UCSD-AML1 (cell line): Measurements from ENCODE around the gene TMIGD1.

Source experiments
- DNase-seq: peaks from one replicate; lab custom pipeline; 2025; ENCODE audit not compliant: unreplicated experiment; lab: John Stamatoyannopoulos, UW

The TMIGD1 gene

DNA sequence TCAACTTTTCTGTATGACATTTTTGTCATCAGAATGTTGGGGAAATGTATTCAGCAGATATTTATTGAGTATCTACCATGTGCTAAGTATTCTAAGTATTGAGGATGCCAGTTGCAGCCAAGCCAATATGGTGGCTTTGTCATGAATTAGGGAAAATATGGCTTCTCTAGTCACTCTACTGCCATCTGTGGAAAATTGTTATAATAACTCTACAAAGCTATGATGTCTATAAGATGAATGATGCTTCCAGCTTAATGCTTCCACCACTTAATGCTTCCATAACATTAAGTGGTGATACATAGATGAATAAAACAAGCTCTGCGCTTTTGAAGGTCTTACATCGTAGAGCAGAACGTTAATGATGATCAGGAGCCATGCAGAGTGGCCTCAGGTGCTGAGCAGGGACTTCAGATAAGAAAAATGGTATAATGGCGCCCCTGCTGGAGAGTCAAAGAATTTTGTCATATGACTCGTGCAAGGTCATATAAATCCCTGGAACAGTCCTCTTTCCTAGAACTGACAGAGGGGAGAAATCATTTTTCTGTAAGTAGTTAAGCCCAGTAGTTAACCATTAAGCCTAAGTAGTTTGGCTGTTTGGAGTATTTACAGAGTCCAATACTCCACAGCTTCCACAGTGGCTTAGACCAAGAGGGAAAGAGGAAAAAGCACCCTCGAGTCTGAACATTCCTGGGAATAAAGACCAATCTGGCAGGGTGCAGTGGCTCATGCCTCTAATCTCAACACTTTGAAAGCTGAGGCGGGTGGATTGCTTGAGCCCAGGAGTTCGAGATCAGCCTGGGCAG is 2.7 kb upstream of the TMIGD1 start:
- peak; percentile 13 for DNase-seq

DNA sequence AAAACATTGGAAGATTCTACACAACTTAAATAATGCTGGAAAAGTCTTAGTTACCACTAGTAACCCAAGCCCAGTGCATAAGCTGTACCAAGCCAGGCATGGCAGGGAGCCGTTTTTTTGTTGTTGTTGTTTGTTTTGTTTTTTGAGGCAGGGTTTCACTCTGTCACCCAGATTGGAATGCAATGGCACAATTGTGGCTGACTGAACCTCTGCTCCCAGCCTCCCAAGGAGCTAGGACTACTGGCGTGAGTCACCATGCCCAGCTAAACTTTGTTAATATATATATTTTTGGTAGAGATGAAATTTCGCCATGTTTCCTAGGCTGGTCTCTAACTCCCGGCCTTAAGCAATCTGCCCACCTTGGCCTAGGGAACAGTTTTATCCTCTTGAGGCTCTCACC is 564 bp upstream of the TMIGD1 start:
- no peak for DNase-seq

DNA sequence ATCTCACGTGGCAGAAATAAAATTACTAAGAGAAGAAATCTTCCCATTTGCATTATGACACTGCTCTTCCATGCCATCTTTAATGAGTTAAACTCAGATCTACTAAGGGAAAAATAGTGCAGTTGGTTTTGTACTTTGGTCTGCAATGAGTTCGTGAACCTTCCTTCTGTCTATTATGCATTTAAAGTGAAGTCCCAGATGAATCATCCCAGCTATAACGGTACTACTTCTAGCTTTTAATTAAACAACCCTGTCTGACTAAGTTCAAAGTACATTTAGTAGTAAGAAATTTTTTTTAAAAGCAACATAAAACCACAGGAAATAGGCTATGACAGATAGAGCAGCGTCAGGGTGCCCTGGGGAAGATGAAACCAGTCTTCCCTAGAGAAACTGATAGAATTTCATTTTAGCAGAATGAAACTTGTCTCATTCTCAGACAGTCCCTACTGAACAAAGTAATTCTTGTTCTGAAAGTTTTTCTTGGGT is 1.8 kb downstream of the TMIGD1 start:
- DNase-seq = no peak

DNA sequence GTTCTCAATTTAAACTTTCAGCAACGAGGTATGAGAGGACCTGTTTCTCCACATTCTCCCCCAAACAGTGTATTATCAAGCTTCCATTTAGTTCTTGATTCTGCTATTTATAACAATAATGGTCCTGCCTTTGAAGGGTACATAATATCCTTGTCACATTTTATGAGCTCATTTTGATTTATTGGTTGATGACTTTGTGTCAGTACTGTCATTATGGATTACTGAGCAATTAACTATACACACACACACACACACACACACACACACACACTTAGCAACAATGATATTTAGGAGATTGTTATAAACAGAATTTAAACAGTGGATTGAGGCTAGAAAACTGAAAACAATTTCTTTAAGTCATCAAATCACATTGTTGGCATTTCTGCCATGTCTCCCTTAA is 7.0 kb downstream of the TMIGD1 start:
- no peak for DNase-seq

DNA sequence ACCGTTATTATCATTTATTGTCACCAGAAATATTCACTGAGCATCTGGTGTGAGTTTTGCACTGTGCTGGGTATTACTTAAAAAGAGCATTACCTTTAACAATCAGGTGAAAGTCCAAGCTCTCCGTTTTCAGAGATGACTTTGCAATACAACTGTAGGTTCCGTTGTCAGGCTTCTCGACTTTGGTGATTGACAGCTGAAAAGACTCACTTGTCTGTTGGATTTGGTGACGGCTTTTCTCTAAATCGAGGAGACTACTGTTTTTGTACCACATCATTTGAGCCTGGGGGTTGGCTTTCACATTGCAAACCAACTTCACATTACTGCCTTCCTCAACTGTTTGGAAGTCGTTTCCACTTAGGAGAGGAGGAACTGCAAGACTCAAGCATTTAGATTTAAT is 9.1 kb downstream of the TMIGD1 start:
- no peak for DNase-seq

- peak; percentile 15 for DNase-seq
Measured at GRCh38 chr17:30323895-30324319, 9.9 kb downstream of the TMIGD1 start.

GRCh38 chr17:30323262-30323894 is 10.5 kb downstream of the TMIGD1 start:
- DNase-seq = peak; percentile 16

- no peak for DNase-seq
Measured at GRCh38 chr17:30321314-30321713, 12.5 kb downstream of the TMIGD1 start.

DNA sequence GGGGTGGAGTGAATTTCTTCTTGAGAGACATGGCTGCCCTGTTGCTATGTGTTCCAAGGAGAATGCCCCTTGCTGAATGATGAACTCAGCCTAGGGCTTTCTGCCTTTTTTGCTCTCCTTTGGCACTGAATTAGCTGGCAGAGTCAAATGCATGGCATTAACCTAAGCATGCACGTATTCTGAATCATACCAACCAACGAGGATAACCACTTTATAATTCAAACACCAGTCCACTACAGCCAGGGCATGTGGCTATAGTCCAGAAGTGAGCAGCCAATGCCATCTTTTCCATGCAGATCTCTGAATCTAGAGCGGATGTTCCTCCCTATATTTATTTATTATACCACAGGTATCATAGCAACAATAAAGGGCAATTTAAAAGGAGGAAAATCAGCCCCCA is 15.7 kb downstream of the TMIGD1 start:
- no peak for DNase-seq

DNA sequence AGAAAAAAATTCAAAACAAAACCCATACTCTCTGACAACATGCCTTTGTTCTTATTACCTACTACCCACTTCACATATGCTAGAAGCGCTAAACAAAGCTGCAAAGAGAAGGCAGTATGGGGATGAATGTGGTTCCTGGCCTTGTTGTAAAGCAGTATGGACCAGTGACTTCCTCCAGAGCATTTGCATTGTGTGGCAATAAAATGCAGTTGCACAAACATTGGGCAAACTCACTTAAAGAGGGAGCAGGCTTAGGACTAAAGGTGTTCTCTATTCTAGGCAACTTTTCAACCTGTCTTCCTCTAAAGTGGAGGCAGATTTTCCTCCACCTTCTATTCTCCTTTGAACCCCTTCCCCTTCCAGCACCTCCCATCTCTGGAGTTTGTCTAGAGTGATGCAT is 17.1 kb downstream of the TMIGD1 start:
- DNase-seq = no peak

DNA sequence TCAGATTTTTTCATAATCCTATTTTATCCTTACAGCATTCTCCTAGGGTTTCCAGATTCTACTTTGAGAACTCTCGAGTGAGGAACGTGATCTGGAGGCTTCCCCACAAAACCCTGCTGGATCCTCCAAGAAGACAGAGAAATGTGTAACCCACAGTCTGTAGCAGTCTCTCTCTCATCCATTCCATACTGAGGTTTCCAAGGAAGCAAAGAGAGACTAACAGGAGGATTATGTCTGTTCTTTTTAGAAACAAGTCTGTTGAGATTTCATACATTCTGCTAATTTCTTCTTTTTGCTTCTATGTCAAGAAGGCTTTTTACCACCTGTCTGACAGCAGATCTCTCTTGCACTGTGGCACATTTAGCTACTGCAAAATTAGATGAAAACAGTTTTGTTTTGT is 18.8 kb downstream of the TMIGD1 start:
- DNase-seq = no peak

- no peak for DNase-seq
Measured at GRCh38 chr17:30314474-30314873, 19.4 kb downstream of the TMIGD1 start.

GRCh38 chr17:30312226-30312625 is 21.6 kb downstream of the TMIGD1 start:
- DNase-seq = no peak

DNA sequence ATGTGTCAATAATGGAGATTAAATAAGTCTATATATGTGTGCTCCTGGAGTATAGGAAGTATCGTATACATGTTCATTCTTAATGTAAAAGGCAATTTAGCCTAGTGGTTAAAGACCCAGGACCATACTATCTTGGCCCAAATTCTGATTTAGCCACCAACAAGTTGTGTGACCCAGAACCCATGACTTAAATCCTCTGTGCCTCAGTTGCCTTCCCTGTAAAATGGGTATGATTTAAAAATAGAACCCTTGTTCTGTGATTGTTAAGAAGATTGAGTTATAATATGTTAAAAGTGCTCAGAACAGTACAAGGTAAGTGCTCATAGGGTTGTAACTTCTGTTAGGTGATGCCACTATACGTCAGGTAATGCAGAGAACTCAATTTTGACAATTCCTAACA is 23.3 kb downstream of the TMIGD1 start:
- DNase-seq = no peak

DNA sequence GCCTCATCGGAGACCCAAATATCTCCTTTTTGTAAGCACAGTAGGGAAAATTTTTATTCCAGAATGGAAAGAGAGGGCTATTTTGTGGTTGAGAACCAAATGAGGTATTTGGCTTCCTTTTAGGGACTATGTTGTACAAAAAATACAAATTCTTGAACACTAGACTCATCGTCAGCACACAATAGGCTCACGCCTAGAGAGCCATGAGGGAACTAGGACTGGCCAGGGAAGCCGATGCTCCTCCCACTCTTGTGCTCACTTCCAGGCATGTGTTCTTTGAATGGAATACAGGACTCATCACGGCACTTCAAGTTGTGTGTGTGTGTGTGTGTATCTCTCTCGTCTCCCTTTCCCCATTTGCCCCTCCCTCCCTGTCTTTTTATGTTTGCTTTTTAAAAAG is 24.3 kb downstream of the TMIGD1 start:
- DNase-seq = no peak

DNA sequence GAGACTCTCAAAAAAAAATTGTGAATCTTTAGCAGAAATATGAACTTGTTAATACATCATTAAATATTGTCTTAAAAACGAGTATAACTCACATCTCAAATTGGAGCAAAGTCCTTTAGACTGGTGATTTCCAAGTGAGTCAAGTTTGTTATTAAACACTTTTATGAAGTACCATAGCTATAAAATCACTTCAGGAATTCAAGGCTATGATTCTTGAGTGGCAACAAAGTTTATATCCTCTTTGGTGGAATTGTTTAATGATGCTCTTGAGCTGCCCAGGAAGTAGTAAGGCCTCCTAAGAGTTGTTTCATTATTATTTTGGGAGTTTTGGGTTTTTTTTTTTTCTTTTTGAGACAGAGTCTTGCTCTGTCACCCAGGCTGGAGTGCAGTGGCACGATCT is 25.5 kb downstream of the TMIGD1 start:
- no peak for DNase-seq

DNA sequence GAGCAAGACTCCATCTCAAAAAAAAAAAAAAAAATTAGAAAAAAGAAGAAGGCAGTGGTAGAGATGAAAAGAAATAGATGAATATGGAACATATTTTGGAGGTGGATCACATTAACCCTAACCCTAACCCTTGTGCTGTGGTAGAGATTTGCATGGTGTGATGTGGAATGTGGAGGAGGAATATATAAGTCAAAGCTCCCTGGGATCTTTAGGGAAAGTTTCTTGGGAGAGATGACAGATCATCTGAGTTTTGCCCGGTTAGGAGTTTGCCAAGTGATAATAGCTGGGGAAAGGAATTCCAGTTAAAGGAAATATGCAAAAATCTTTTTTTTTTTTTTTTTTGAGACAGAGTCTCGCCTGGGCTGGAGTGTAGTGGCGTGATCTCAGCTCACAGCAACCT is 29.1 kb downstream of the TMIGD1 start:
- no peak for DNase-seq

DNA sequence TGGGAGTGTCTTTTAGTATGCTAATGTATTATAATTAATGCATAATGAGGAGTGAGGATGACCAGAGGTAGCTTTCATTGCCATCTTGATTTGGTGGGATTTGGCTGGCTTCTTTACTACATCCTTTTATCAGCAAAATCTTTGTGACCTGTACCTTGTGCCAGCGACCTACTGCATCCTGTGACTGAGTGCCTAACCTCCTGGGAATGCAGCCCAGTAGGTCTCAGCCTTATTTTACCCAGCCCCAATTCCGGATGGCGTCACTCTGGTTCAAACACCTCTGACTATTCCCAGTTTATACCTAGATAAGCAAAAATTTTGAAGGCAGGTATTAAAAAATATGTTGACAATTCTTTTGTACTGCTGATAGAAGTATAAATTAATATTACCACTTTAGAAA is 31.6 kb downstream of the TMIGD1 start:
- DNase-seq = no peak

GRCh38 chr17:30300818-30301217 is 33.0 kb downstream of the TMIGD1 start:
- DNase-seq = no peak

DNA sequence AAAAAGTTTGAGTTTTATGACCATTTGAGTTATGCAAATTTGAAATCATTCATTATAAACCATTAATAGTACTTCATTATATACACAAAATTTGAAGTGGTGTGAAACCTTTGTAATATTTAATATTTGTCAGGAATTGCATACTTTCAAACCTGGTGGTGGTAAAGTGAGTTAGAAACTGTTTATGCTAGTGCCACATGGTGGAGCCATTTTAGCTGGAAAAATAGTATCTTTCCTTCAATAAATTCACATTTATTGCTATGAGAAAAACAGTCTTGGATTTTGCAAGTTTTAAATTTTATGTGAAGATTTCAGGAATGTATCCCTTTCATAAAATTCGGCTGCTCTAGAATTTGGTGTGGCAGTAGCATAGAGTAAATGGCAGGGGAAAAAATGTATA is 34.9 kb downstream of the TMIGD1 start:
- no peak for DNase-seq

- DNase-seq = no peak
Measured at GRCh38 chr17:30297715-30298114, 36.1 kb downstream of the TMIGD1 start.

- no peak for DNase-seq
Measured at GRCh38 chr17:30296499-30297080, 37.3 kb downstream of the TMIGD1 start.
